PC-3 (cell line): ENCODE results near the gene SPRED2. TPM values are rescaled to one million over a fixed set of nuclear protein-coding genes. Genes with fewer than 3 reads are reported as not detected.

Source experiments
- ATAC-seq: fragments of 200-7000 bp; cut with Tn5 transposase; 2 replicates; pipeline ENCODE4 v1.9.1; 2020; ENCODE audit warnings: mild to moderate bottlenecking, moderate library complexity
- BruUV-seq: library from RNA; stranded (reverse); fragments of 400-500 nt; replicated peaks from 2 replicates; lab custom pipeline; 2021; lab: Mats Ljungman, UMichigan
- CTCF ChIA-PET: fragments of 300-600 bp; sonication (Branson Sonifier 250); formaldehyde crosslinking; loops from one replicate; lab custom pipeline; 2022; ENCODE audit warnings: antibody characterized with exemption; lab: Charles Lee
- POLR2A ChIA-PET: fragments of 300-600 bp; sonication (Branson Sonifier 250); formaldehyde crosslinking; loops from one replicate; lab custom pipeline; 2022; ENCODE audit warnings: antibody characterized with exemption; ENCODE audit not compliant: unreplicated experiment; lab: Charles Lee
- DNase-seq: peaks from one replicate; pipeline ENCODE4 v3.0.0-alpha.2; 2015
- H2AFZ ChIP-seq: fragments of 300-600 bp; sonication (generic); 2 replicates; pipeline ENCODE4 v1.6.0; 2016; ENCODE audit warnings: antibody characterized with exemption, low read length
- H3F3A ChIP-seq: fragments of 300-600 bp; sonication (generic); one replicate; pipeline ENCODE4 v1.6.0; 2017; ENCODE audit warnings: antibody characterized with exemption, low read length, control low read depth, mild to moderate bottlenecking; ENCODE audit not compliant: unreplicated experiment
- H3K27ac ChIP-seq: fragments of 300-600 bp; sonication (generic); 2 replicates; pipeline ENCODE4 v1.5.1; 2016; ENCODE audit warnings: mild to moderate bottlenecking, low read length
- H3K27me3 ChIP-seq: fragments of 300-600 bp; sonication (generic); 2 replicates; pipeline ENCODE4 v1.6.1; 2016; ENCODE audit warnings: low read length, mixed read lengths
- H3K36me3 ChIP-seq: fragments of 300-600 bp; sonication (generic); 2 replicates; pipeline ENCODE4 v1.6.1; 2016; ENCODE audit warnings: low read depth, mixed run types, low read length, mixed read lengths
- H3K4me1 ChIP-seq: fragments of 300-600 bp; sonication (generic); 2 replicates; pipeline ENCODE4 v1.5.1; 2016; ENCODE audit warnings: low read length; ENCODE audit not compliant: insufficient read depth
- H3K4me2 ChIP-seq: fragments of 300-600 bp; sonication (generic); 2 replicates; pipeline ENCODE4 v1.6.0; 2016; ENCODE audit warnings: low read length
- H3K4me3 ChIP-seq: fragments of 300-600 bp; sonication (generic); 2 replicates; pipeline ENCODE4 v1.5.1; 2016; ENCODE audit warnings: mild to moderate bottlenecking, low read length, mixed read lengths
- H3K79me2 ChIP-seq: fragments of 300-600 bp; sonication (generic); 2 replicates; pipeline ENCODE4 v1.6.1; 2017; ENCODE audit warnings: low read length, mixed read lengths
- H3K9ac ChIP-seq: fragments of 300-600 bp; sonication (generic); 2 replicates; pipeline ENCODE4 v1.6.0; 2016; ENCODE audit warnings: mild to moderate bottlenecking, low read length
- H3K9me2 ChIP-seq: fragments of 300-600 bp; sonication (generic); replicated peaks from 2 replicates; pipeline ENCODE4 v1.6.1; 2016; ENCODE audit warnings: mixed run types, low read length, mixed read lengths
- H3K9me3 ChIP-seq: fragments of 300-600 bp; sonication (generic); 2 replicates; pipeline ENCODE4 v1.6.1; 2016; ENCODE audit warnings: low read length, mixed read lengths
- H4K20me1 ChIP-seq: fragments of 300-600 bp; sonication (generic); 2 replicates; pipeline ENCODE4 v1.6.1; 2016; ENCODE audit warnings: low read length, mixed read lengths
- EZH2 ChIP-seq: fragments of 300-600 bp; sonication (generic); IDR thresholded peaks from one replicate; pipeline ENCODE4 v1.6.1; 2017; ENCODE audit warnings: antibody characterized with exemption, mild to moderate bottlenecking, low read length; ENCODE audit not compliant: unreplicated experiment
- EZH2phosphoT487 ChIP-seq: fragments of 300-600 bp; sonication (generic); IDR thresholded peaks from 2 replicates; pipeline ENCODE4 v1.6.1; 2018; ENCODE audit warnings: mild to moderate bottlenecking, antibody characterized with exemption, low read length, borderline replicate concordance
- intact Hi-C: fragments of 100-400 bp; cut with micrococcal nuclease; formaldehyde crosslinking; loops from 2 replicates; pipeline ENCODE4 v1.9.0; 2023
- total RNA-seq: library from RNA; depleted of rRNA; stranded (reverse); fragments of >200 nt; gene quantifications from 2 replicates; pipeline ENCODE4 v1.2.3, GENCODE V29; 2014
- TF ChIP-seq, protein P1 (sequence below): fragments of 300-600 bp; sonication (generic); conservative IDR thresholded peaks from 2 replicates; pipeline ENCODE4 v1.5.1; 2017; ENCODE audit warnings: antibody characterized with exemption, low read depth, mild to moderate bottlenecking, low read length

The SPRED2 gene
- total RNA-seq, 1 experiment from 2014 or later: 16.2 TPM

- BruUV-seq: no TSS peak
Observed at GRCh38 chr2:65374575-65374974, 57.8 kb downstream of the SPRED2 start.

GRCh38 chr2:65373365-65373918, 59.0 kb downstream of the SPRED2 start:
- ChIA-PET POLR2A (interaction anchor here (0.6 kb wide), 1 partner anchor 53 kb away, joined by 4 read pairs; no protein-coding TSS in a partner anchor), CTCF (interaction anchor here (0.7 to 1.4 kb wide), 4 partner anchors 10 to 108 kb away, joined by 3 to 7 read pairs (median 3); no protein-coding TSS in a partner anchor)
- intact Hi-C loops: no loop called here
- Histone ChIP-seq H3F3A (peaks cover 6% of the 10 kb centered on the region), H3K36me3 (no peaks in the 10 kb centered on the region), H4K20me1 (peaks cover 5% of the 10 kb centered on the region; the same call in 1 of the 2 replicates), H3K27me3 (no peaks in the 10 kb centered on the region), H3K4me3 (peak overlapping the region; percentile 24; the same call in 1 of the 2 replicates), H3K79me2 (peaks cover 90% of the 10 kb centered on the region), H3K4me1 (peaks cover 72% of the 10 kb centered on the region), H3K9me3 (no peaks in the 10 kb centered on the region), H2AFZ (no peak overlapping the region), H3K9me2 (no peaks in the 10 kb centered on the region), H3K4me2 (peak overlapping the region; percentile 65), H3K9ac (peak overlapping the region; percentile 45), H3K27ac (peak overlapping the region; percentile 85)
- no peak for TF ChIP-seq EZH2phosphoT487
- TF ChIP-seq EZH2: no peak
- TF ChIP-seq, protein P1, sequence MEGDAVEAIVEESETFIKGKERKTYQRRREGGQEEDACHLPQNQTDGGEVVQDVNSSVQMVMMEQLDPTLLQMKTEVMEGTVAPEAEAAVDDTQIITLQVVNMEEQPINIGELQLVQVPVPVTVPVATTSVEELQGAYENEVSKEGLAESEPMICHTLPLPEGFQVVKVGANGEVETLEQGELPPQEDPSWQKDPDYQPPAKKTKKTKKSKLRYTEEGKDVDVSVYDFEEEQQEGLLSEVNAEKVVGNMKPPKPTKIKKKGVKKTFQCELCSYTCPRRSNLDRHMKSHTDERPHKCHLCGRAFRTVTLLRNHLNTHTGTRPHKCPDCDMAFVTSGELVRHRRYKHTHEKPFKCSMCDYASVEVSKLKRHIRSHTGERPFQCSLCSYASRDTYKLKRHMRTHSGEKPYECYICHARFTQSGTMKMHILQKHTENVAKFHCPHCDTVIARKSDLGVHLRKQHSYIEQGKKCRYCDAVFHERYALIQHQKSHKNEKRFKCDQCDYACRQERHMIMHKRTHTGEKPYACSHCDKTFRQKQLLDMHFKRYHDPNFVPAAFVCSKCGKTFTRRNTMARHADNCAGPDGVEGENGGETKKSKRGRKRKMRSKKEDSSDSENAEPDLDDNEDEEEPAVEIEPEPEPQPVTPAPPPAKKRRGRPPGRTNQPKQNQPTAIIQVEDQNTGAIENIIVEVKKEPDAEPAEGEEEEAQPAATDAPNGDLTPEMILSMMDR: no peak
- ATAC-seq (peak; percentile 66), DNase-seq (peak; percentile 81)
- BruUV-seq: no TSS peak

More at GRCh38 chr2:65374575-65374974, 57.8 kb downstream of the SPRED2 start:
- H3K4me3 ChIP-seq: no peak overlapping the region
- no peak for ATAC-seq
- peaks cover 5% of the 10 kb centered on the region; the same call in 1 of the 2 replicates for H4K20me1 ChIP-seq
- no peak overlapping the region for H2AFZ ChIP-seq
- peak overlapping the region; percentile 85 for H3K27ac ChIP-seq
- H3K9me2 ChIP-seq: no peaks in the 10 kb centered on the region
- no peak overlapping the region for H3K9ac ChIP-seq
- H3K79me2 ChIP-seq: peaks cover 90% of the 10 kb centered on the region
- peak overlapping the region; percentile 65 for H3K4me2 ChIP-seq
- intact Hi-C loops: no loop called here
- no peaks in the 10 kb centered on the region for H3K27me3 ChIP-seq
- no peaks in the 10 kb centered on the region for H3K9me3 ChIP-seq
- ChIA-PET POLR2A (no interaction called here), CTCF (no interaction called here)
- no peaks in the 10 kb centered on the region for H3K36me3 ChIP-seq
- H3F3A ChIP-seq: peaks cover 6% of the 10 kb centered on the region
- no peak for TF ChIP-seq EZH2
- TF ChIP-seq, protein P1: no peak
- TF ChIP-seq EZH2phosphoT487: no peak
- peak; percentile 64 for DNase-seq
- H3K4me1 ChIP-seq: peaks cover 77% of the 10 kb centered on the region

DNA sequence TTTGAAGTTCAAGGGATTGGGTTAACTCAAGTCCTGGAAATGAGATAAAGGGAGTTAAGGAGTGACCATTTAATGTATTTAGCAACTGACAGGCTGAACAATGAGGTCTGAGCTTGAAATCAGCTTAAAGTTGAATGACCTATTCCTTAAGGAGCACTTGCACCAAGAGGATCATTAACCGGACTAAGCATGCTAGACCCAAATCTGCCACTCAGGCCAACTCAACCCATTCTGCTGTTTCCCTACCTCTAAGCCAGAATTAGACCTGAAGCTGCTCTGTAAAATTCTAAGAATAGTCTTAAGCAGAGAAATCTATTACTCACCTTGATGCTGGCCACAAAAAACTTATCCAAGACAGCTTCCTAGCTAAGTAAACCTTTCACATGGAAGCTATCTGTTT, 59.8 kb downstream of the SPRED2 start:
- Histone ChIP-seq H3K79me2 (peaks cover 93% of the 10 kb centered on the region), H3K36me3 (no peaks in the 10 kb centered on the region), H3K9ac (peak overlapping the region; percentile 45), H3K9me3 (no peaks in the 10 kb centered on the region), H4K20me1 (peaks cover 5% of the 10 kb centered on the region; the same call in 1 of the 2 replicates), H3K4me1 (peaks cover 72% of the 10 kb centered on the region), H3K27ac (peak overlapping the region; percentile 85), H3F3A (peaks cover 13% of the 10 kb centered on the region), H3K9me2 (no peaks in the 10 kb centered on the region), H2AFZ (no peak overlapping the region), H3K4me2 (peak overlapping the region; percentile 65), H3K27me3 (no peaks in the 10 kb centered on the region), H3K4me3 (peak overlapping the region; percentile 18; the same call in 1 of the 2 replicates)
- no TSS peak for BruUV-seq
- ATAC-seq (peak; percentile 31), DNase-seq (peak; percentile 39)
- POLR2A ChIA-PET: interaction anchor here (0.6 kb wide), 2 partner anchors 60 to 249 kb away, joined by 4 read pairs; partner anchors contain the start of gene SPRED2
- CTCF ChIA-PET: interaction anchor here (0.7 to 1.4 kb wide), 3 partner anchors 10 to 53 kb away, joined by 3 to 7 read pairs (median 3); no protein-coding TSS in a partner anchor
- TF ChIP-seq, protein P1: no peak
- no peak for TF ChIP-seq EZH2phosphoT487
- TF ChIP-seq EZH2: no peak
- intact Hi-C loops: no loop called here
